Measurements from ENCODE around the gene NDUFS1. TPM values are rescaled to one million over a fixed set of nuclear protein-coding genes. Genes with fewer than 3 reads are reported as not detected.
A peak's percentile ranks its signal among the peaks of the same experiment; 100 is the strongest.

The NDUFS1 gene
- total and polyA plus RNA-seq, 9 of the 15 experiments (the other 6 are each of a cell fraction or from before 2014, with no cell fraction given) = 75.0 to 130 (median 91.5) TPM

GRCh38 chr2:206159346-206160124, at the start of gene NDUFS1, which contains the start of gene EEF1B2 (continued):
- peak; percentile 95 for TF ChIP-seq ZNF407 (IDR thresholded peaks at IDR 0.05; ENCODE audit: low read depth)
- 0 out of 2 replicates have a peak, but pooled peaks have one; percentile 55 for TF ChIP-seq ETS1 (conservative IDR thresholded peaks at IDR 0.05; ENCODE audit: control insufficient read depth, low read depth, low read length)
- TF ChIP-seq SIN3B (IDR thresholded peaks at IDR 0.05; ENCODE audit: low read depth) = no peak
- no peak for TF ChIP-seq ZNF431 (CRISPR knock-in tag; IDR thresholded peaks at IDR 0.05)
- TF ChIP-seq SPI1 (IDR thresholded peaks at IDR 0.05; ENCODE audit: borderline replicate concordance, low read depth, low read length) = no peak
- TF ChIP-seq ZNF586 (CRISPR knock-in tag; conservative IDR thresholded peaks at IDR 0.05) = no peak
- no peak for TF ChIP-seq KAT8 (IDR thresholded peaks at IDR 0.05; ENCODE audit: low read depth)
- TF ChIP-seq MTA3 (IDR thresholded peaks at IDR 0.05; ENCODE audit: borderline replicate concordance) = peak; percentile 97
- TF ChIP-seq RAD51 (IDR thresholded peaks at IDR 0.05; ENCODE audit: borderline replicate concordance, low read depth) = no peak; the same call in 1 of the 2 replicates
- TF ChIP-seq ZNF253 (CRISPR knock-in tag; conservative IDR thresholded peaks at IDR 0.05) = no peak
- peak; percentile 71 for TF ChIP-seq CXXC5 (CRISPR knock-in tag; IDR thresholded peaks at IDR 0.05)
- TF ChIP-seq MCM3 (IDR thresholded peaks at IDR 0.05) = no peak
- 0 out of 2 replicates have a peak, but pooled peaks have one; percentile 13 for TF ChIP-seq LCOR (CRISPR knock-in tag; IDR thresholded peaks at IDR 0.05)
- TF ChIP-seq TSC22D4 (tag; IDR thresholded peaks at IDR 0.05) = no peak
- TF ChIP-seq GMEB1 (CRISPR knock-in tag; IDR thresholded peaks at IDR 0.05) = no peak

Data from K562 (cell line).